ENCODE measurements around the gene SLC35E3.

DNA sequence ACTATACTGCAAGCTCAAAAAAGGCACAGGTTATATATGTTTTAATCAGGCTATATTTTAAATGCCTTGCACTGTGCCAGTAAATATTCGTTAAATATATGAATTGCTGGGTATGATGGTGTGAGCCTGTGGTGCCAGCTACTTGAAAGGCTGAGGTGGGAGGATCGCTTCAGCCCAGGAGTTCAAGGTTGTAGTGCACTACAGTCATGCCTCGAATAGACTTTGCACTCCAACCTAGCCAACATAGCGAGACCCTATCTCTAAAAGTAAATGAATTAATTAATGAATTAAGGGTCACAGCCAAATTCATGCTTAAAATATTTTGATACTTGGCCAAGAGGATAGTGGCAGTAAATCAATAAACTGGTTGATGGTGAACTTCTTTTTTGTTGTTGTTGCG, 39.8 kb downstream of the SLC35E3 start:
- TF ChIP-seq CTCF (IDR thresholded peaks at IDR 0.05) (no peak), POLR2A (IDR thresholded peaks at IDR 0.05) (no peak)

All from testis (tissue), 2 donors.